ENCODE results near the gene PDE11A. TPM values are rescaled to one million over a fixed set of nuclear protein-coding genes. Genes with fewer than 3 reads are reported as not detected.

Gene PDE11A
- total RNA-seq, 1 donor from 2014 or later, result 2.2 TPM

DNA sequence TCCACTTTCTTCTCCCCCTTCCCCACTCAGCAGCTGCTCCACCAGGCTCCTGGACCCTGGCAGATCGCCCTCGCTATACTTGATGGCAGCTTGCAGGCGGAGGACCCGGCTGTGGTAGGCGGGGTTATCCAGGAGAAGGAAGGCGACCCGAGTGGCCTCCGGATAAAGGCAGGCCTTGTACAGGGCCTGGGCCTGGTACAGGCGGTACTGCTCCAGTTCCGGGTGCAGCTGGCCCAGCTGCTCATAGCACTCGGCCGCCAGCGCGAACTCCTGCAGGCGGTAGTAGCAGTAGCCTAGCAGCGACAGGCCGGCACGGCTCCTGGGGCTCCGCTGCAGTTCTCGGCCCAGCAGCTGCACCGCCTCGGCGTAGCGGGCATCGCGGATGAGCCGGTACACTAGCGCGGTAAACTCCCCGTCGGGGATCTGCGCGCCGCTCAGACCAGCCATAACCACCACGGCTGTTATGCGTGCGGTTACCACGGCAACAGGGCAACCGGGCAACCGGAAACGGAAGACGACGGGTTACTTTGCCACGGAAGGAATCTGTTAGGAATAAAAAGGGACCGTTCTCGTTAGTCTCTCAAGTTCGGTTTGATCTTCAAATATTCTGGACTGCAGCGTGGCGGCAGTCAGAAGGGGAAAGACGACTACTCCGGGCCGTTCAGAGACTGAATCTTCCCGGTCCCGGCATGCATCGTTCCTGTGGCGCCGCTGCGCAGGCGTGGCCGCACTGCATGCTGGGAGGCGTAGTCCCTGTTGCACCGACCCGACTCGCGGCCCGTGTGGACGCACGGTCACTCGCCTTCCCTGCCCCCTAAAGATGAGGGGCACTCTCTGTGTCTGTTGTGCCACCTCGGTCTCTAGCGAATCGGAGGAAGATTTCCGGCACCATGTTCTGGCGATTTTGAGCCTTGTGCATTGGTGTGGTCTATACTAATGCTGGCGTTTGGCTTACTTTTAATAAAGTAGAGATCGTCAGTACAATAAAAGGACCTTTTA lies 454.0 kb downstream of the PDE11A start:
- intact Hi-C loops (cut with DNase I), result no loop called here
- ATAC-seq (ENCODE audit: poor library complexity), result peak; percentile 99
- DNase-seq, result peak; percentile 96

DNA sequence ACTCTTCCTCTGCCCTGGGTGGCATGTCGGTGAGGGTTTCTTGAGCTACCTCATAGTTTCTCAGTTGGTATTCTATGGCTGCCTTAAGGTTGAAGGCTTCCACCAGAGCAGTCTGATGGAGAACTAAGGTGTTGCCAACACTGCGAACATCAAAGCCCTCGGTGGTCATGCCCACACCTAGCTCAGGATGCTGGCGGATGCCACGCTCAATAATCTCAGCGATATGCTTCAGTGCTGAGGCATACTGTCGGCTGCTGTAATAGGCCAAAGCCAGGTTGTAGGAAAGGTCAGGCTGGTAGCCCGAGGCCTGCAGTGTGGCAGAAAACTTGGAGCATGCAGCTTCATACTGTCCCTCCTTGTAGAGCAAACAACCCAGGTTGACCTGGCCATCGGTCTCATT lies 454.7 kb downstream of the PDE11A start:
- DNase-seq, result no peak
- intact Hi-C loops (cut with DNase I), result no loop called here
- ATAC-seq (ENCODE audit: poor library complexity), result no peak

DNA sequence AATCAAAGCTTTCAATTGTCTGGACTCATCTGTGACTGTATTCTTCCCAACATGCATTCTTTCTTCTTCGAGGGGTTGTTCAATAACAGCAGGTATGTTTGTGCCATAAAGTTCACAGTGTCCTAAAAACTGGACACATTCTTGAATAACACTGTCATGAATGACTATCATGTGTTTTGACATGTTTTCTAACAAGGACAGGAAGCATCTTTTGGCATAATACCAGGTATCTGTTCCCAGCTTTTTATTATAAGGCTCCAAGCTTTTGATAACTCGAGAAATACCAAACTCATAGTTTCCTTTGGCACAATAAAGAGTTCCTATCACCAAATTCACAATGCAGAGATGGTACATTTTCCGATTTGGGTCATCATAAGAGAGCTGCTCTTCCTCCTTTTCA lies 455.8 kb downstream of the PDE11A start:
- no peak for ATAC-seq (ENCODE audit: poor library complexity)
- intact Hi-C loops (cut with DNase I), result no loop called here
- no peak for DNase-seq

DNA sequence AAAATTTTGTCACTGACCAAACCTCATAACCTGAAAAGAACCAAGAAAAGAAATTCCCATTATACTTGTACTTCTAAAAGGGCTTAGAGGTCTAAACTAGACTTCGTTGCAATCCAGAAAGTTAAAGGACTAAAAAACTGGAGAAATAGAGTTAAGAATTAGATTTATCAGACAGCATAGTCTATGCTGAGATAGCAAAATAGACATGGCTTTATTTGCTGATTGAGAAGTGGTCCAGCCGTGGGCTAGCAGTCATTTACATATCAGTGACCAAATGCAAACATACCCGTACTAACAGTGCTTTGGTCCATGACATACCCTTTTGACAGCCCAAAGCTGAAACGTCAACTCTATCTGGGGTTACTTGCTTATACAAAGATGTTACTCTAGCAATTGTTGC lies 456.5 kb downstream of the PDE11A start:
- intact Hi-C loops (cut with DNase I), result no loop called here
- no peak for ATAC-seq (ENCODE audit: poor library complexity)
- no peak for DNase-seq

- intact Hi-C loops (cut with DNase I), result no loop called here
- ATAC-seq (ENCODE audit: poor library complexity) (no peak), DNase-seq (no peak)
Observed at GRCh38 chr2:177612659-177613058, 459.9 kb downstream of the PDE11A start.

GRCh38 chr2:177611310-177611886 lies 461.2 kb downstream of the PDE11A start:
- ATAC-seq (ENCODE audit: poor library complexity), result no peak
- no peak for DNase-seq
- intact Hi-C loops (cut with DNase I), result no loop called here

DNA sequence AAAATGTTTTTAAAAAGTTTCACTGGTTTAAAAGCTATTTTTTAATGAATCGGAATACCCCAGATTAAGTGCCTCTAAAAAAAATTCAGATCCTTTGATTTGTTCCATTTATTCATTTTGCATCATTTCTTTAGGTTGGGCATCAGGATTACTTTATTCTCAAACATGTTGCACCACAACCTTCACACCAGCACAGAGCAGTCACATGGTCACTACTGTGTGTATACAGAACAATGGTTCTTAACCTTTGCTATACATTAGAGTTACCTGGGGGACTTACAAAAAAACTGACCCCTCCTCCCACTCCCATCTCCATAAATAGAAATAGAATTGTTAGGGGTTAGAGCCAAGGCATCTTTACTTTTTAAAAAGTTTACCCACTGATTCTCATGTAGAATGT lies 461.8 kb downstream of the PDE11A start:
- intact Hi-C loops (cut with DNase I), result no loop called here
- ATAC-seq (ENCODE audit: poor library complexity) (no peak), DNase-seq (no peak)

- DNase-seq (no peak), ATAC-seq (ENCODE audit: poor library complexity) (no peak)
- intact Hi-C loops (cut with DNase I), result loop anchor here (10.0 kb wide), 2 partner anchors 92 to 272 kb away; no protein-coding TSS in a partner anchor
Observed at GRCh38 chr2:177606636-177607035, 465.9 kb downstream of the PDE11A start.

DNA sequence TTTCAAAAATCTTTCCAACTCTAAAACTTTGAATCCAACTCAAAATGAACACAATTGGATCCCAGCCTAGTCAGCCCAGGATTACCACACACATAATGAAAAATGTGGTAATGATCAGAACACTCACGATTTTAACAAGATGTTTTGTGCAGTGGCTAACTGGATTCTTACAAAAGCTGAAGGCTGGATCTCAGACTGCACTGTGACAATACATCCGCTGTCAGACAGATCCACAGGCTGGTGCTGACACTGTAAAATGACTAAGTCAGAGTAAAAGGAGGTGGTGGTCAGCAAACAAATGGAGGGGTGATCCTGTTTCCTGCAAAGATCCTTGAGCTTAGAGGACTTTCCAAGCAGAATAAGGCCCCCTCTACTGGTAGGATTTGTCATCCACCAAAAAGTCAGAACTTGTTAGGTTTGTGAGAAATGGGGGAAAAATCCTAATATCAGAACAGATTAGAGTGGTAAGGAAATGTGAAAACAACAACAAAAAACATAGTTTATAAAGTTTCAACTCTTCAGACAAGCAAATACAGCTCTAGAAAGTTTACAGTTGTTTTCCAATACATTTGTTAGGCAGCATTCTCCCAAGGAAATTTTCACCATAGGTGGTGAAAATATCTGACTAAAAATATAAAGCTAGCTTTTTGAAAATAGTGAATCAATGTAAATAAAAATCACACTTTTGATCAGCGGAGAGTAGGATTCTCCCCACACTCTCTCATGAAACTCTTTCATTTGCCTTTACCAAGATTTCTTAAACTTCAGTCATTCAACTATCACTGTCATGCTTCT lies 468.1 kb downstream of the PDE11A start:
- ATAC-seq (ENCODE audit: poor library complexity) (peak; percentile 75), DNase-seq (no peak)
- intact Hi-C loops (cut with DNase I), result loop anchor here (10.0 kb wide), 2 partner anchors 90 to 270 kb away; no protein-coding TSS in a partner anchor

DNA sequence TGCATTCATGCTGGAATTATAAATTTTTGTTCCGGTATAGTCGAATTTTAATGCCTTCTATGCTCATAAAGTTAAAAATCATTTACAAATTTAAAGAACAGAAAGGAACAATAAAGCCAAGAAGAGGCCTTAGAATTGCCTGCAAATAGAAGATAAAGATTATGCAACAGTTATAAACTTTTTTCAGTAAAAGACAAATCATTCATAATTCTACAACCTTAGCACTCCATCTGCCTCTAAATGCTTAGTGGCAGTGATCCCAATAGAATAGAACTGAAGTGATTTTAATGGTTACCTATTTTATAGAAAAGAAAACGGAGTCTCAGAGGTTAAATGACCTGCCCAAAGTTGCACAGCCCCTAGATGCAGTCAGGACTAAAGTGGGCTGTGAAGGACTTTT lies 468.8 kb downstream of the PDE11A start:
- no peak for DNase-seq
- peak; percentile 26 for ATAC-seq (ENCODE audit: poor library complexity)
- intact Hi-C loops (cut with DNase I), result loop anchor here (10.0 kb wide), 2 partner anchors 89 to 269 kb away; no protein-coding TSS in a partner anchor

DNA sequence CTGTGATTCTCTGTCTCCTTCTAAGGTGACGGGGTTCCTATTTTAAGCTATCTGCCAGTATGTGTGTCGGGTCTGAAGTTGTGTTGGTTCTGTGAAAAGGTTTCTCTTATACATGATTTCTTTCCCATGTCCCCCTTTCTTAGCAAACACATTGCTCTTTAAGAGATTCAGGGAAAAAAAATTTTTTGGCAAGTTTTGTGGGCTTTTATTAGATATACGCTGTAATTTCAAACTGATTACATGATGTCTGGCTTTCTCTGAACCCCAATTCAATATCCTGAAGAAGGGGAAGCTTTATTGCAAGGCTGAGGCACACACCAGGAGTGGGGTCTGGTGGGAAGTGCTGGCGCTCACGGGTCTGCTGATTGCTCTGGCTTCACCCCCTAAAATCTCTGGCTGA lies 469.4 kb downstream of the PDE11A start:
- DNase-seq (no peak), ATAC-seq (ENCODE audit: poor library complexity) (no peak)
- intact Hi-C loops (cut with DNase I), result loop anchor here (10.0 kb wide), 2 partner anchors 88 to 268 kb away; no protein-coding TSS in a partner anchor

DNA sequence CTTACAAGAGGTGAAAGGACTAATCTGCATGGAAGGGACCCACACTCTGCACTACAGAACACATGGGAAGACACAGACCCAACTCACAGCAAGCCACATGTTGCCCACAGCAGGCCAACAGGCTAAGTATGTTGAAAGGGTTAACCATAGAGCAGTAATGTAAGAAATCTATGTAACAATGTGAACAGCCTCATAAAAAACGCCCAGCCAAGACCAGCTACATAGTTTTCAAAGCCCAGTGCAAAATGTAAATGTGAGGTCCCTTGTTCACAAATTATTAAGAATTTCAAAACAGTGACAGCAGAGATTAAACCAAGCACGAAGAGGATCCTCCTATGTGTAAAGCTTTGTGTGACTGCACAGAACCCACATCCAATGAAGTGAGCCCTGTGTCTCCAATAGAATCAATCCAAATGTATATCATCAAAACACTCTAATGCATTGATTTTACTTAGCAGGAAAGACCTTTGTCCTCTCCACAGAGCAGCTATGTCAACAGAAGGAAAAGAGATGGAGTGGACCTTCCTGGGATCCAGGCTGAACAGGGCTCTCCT lies 469.9 kb downstream of the PDE11A start:
- no peak for DNase-seq
- intact Hi-C loops (cut with DNase I), result loop anchor here (10.0 kb wide), 2 partner anchors 88 to 268 kb away; no protein-coding TSS in a partner anchor
- ATAC-seq (ENCODE audit: poor library complexity), result no peak

DNA sequence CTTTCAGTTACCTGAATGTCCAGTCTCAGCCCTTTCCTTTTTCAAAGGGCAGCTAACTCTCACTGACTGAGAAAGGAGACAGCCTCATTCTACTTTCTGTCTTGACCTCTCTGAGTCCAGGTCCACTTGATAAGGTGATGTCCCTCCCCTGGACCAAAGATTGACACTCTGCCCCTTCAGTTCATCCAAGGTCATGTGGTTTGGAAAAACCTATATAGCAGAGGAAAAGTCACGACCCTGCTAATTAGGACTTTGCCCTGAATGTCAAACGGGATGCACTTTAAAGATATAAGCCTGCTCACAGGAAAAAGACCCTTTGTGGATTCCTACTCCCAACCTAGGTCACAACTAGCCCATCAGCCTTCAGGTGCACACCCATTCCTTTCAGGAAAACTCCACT lies 471.7 kb downstream of the PDE11A start:
- intact Hi-C loops (cut with DNase I), result loop anchor here (10.0 kb wide), 2 partner anchors 86 to 266 kb away; no protein-coding TSS in a partner anchor
- no peak for ATAC-seq (ENCODE audit: poor library complexity)
- DNase-seq, result no peak

GRCh38 chr2:177599956-177600355 lies 472.6 kb downstream of the PDE11A start:
- ATAC-seq (ENCODE audit: poor library complexity) (no peak), DNase-seq (no peak)
- intact Hi-C loops (cut with DNase I), result loop anchor here (10.0 kb wide), 2 partner anchors 85 to 265 kb away; no protein-coding TSS in a partner anchor

GRCh38 chr2:177599139-177599688 lies 473.4 kb downstream of the PDE11A start:
- DNase-seq, result no peak
- intact Hi-C loops (cut with DNase I), result no loop called here
- peak; percentile 79 for ATAC-seq (ENCODE audit: poor library complexity)

DNA sequence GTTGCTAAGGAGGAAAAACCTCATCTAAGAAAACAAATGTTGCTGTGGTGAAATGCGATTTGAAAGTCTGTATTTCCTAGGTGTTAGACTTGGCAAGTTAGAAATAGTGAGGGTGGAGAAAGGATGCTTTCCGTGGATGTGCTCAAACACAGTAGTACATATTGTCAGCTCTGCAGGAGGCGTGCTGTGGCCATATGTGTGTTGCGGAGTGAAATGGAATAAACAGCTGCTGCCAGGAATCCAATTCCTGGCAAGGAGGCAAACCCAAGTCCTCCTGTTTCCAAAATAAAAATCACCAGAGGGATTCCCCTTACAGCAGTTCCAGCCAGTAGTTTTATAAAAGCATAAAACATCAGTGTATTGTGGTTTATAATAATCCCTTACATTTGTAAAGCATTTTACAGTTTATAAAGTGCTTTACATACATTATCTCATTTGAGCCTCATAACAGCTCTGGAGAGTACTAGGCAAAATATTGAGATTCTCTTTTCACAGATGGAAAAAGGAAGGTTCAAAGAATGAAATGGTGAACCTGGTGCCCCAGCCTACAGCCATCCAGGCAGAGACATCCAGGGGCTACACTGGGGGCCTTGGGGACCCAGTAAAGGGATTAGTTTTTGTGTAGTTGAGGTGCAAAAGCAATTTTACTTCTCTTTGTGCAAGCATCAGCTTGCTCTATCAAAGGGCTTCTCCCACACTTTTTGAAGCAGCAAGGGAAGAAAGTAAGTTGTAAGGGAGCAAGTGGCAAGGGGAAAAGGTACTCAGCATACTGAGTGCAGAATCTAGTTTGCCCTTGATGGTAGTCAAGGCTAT lies 474.0 kb downstream of the PDE11A start:
- peak; percentile 68 for DNase-seq
- peak; percentile 87 for ATAC-seq (ENCODE audit: poor library complexity)
- intact Hi-C loops (cut with DNase I), result no loop called here

GRCh38 chr2:177597759-177598158 lies 474.8 kb downstream of the PDE11A start:
- ATAC-seq (ENCODE audit: poor library complexity), result peak; percentile 63
- intact Hi-C loops (cut with DNase I), result no loop called here

More at GRCh38 chr2:177597759-177598158, 474.8 kb downstream of the PDE11A start:
- no peak for DNase-seq
